IMR-90 (cell line): ENCODE measurements around the gene RIMS3. TPM values are rescaled to one million over a fixed set of nuclear protein-coding genes. Genes with fewer than 3 reads are reported as not detected.

Source experiments
- polyA plus RNA-seq, 3 experiments: library from polyadenylated mRNA; depleted of rRNA; stranded (reverse); fragments of >200 nt; gene quantifications; 2 replicates each; pipeline ENCODE4 v1.2.3, GENCODE V29; 2012; ENCODE audit warnings: low replicate concordance in 1 of 3
- total RNA-seq: library from RNA; depleted of rRNA; stranded (reverse); fragments of >200 nt; gene quantifications from 2 replicates; pipeline ENCODE4 v1.2.3, GENCODE V29; 2012; rRNA removed

Gene RIMS3
- total and polyA plus RNA-seq, 2 of the 4 experiments (the other 2 are of a cell fraction) = 0.10 to 0.36 TPM

Other genes with a start within 250 kb of the RIMS3 start
- 6.8 and 8.1 TPM in 2 replicates for gene ZFP69B, start 215.2 kb downstream of the RIMS3 start, total RNA-seq
- gene ZFP69B, start 215.2 kb downstream of the RIMS3 start, polyA plus RNA-seq (2012; rRNA removed) = 2.2 and 3.1 TPM in 2 replicates
- 1.6 and 2.5 TPM in 2 replicates for gene ZFP69, start 188.4 kb downstream of the RIMS3 start, total RNA-seq
- gene ZFP69, start 188.4 kb downstream of the RIMS3 start, polyA plus RNA-seq (2012; rRNA removed) = 1.2 TPM in 2 replicates
- 11.1 and 13.1 TPM in 2 replicates for gene EXO5, start 156.9 kb downstream of the RIMS3 start, total RNA-seq
- gene EXO5, start 156.9 kb downstream of the RIMS3 start, polyA plus RNA-seq (2012; rRNA removed) = 6.5 and 7.8 TPM in 2 replicates
- gene ZNF684, start 134.0 kb downstream of the RIMS3 start, total RNA-seq = 4.1 and 5.0 TPM in 2 replicates
- 1.4 and 1.8 TPM in 2 replicates for gene ZNF684, start 134.0 kb downstream of the RIMS3 start, polyA plus RNA-seq (2012; rRNA removed)
- 43.3 and 45.2 TPM in 2 replicates for gene NFYC, start 26.0 kb upstream of the RIMS3 start, total RNA-seq
- 62.2 and 74.6 TPM in 2 replicates for gene NFYC, start 26.0 kb upstream of the RIMS3 start, polyA plus RNA-seq (2012; rRNA removed)
- not detected in 2 replicates for gene KCNQ4, start 118.1 kb upstream of the RIMS3 start, total RNA-seq
- gene KCNQ4, start 118.1 kb upstream of the RIMS3 start, polyA plus RNA-seq (2012; rRNA removed) = 0.07 and 0.09 TPM in 2 replicates
- under 0.01 and 0.28 TPM in 2 replicates for gene CITED4, start 196.7 kb upstream of the RIMS3 start, total RNA-seq
- 1.6 and 2.2 TPM in 2 replicates for gene CITED4, start 196.7 kb upstream of the RIMS3 start, polyA plus RNA-seq (2012; rRNA removed)